ENCODE measurements around the gene FAM185A. TPM values are rescaled to one million over a fixed set of nuclear protein-coding genes. Genes with fewer than 3 reads are reported as not detected.
A peak's percentile ranks its signal among the peaks of the same experiment; 100 is the strongest.
"Not testable (repeated sequence)": the region's sequence is repeated elsewhere in the genome, so short reads cannot be mapped to it uniquely, and the experiment has no call there.

Gene FAM185A
- total RNA-seq = 1 to 10 TPM; 4.4 to 4.5 TPM
- long read RNA-seq, partial matches to known transcripts = 1 of 7 reads
- long read RNA-seq, other reads (novel, unspliced or antisense) = 0 of 7 reads

GRCh38 chr7:102748605-102749444, at the start of gene FAM185A:
Gene FAM185A, plus strand, starts transcription at chr7:102748999. Its CDS starts 209 bp downstream, at chr7:102749208.
- intact Hi-C loops (cut with DNase I) = not testable (repeated sequence)
- ATAC-seq (peak; percentile 99 to 100), DNase-seq (peak; percentile 99)

GRCh38 chr7:102713011-102713690, 35.6 kb upstream of the FAM185A start:
- DNase-seq; ATAC-seq; intact Hi-C loops (cut with DNase I): not testable (repeated sequence)

- ATAC-seq; intact Hi-C loops (cut with DNase I); DNase-seq: not testable (repeated sequence)
Observed at GRCh38 chr7:102713691-102714080, 35.1 kb upstream of the FAM185A start.

DNA sequence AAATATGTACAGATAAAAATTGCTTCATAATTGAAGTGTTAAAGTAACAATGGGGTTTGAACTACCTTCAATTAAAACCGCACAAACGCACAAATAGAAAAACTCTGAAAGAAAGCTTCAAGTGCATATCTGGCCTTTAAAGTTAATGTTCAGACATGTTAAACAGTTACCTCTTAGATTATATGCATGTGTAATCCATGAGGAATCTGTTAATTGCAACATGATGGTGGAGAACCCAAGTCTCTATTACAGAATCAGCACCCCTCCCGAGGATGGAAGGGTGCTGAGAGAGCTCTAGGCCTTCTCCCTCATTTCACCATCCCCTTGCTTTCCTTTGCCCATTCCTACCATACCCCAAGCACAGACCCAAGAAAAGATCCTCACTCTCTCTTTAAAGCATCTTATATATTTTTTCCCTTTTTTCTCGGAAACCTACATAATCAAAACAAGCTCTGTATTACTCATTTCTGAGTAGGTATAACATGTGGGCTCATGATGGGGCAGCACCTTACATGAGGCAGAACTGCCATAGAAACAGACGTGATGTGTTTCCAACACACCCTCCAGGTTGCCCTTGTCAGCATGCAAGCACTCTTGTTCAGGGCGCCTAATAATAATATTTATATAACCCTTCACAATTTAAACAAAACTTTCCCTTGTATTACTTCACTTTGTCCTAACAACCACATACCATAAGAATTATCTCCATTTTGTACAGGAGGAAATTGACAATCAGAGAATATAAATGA, 33.9 kb upstream of the FAM185A start:
- DNase-seq; intact Hi-C loops (cut with DNase I); ATAC-seq: not testable (repeated sequence)

DNA sequence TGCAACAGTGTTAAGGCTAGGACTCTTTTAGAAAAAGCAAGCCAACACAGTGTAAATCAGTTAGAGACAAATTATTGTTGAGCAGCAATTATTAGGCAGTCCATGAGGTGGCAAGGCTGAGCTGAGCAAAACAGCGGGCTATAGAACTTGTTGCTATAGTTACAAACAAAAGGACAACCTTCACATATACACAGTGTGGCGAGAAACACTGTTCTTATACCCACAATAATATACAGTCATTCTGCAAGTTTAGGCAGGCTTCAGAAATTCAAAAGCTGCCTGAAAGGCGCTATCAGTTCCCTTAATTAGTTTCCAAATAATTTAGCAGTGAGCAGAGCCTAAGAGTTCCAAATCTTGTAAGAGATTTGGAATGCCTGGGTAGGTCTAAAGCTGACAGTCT, 33.1 kb upstream of the FAM185A start:
- ATAC-seq; intact Hi-C loops (cut with DNase I); DNase-seq: not testable (repeated sequence)

DNA sequence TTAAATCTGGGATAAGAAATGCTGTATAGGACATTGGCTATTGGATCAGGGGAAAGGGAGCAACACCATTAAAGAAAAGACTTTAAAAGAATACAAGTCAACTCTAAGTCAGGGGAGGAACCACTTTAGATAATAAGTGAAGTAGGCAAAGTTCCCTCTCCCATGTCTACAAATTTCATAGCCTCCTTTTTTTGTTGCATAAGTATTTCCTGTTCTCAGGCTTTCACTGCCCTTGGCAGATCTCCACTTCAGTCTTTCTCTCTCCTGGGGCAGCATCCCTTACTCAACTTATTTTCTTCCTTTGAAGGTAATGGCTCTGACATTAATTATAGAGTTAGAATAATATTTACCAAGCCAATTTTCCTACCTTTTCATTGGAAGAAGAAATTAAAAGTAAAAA, 30.3 kb upstream of the FAM185A start:
- DNase-seq; intact Hi-C loops (cut with DNase I): not testable (repeated sequence)
- ATAC-seq = peak in 1 of 2 donors; percentile 29

DNA sequence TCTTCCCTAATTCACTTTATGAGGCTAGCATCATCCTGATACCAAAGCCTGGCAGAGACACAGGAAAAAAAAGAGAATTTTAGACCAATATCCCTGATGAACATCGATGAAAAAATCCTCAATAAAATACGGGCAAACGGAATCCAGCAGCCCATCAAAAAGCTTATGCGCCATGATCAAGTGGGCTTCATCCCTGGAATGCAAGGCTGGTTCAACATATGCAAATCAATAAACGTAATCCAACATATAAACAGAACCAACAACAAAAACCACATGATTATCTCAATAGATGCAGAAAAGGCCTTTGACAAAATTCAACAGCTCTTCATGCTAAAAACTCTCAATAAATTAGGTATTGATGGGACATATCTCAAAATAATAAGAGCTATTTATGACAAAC, 22.6 kb upstream of the FAM185A start:
- intact Hi-C loops (cut with DNase I); DNase-seq; ATAC-seq: not testable (repeated sequence)

DNA sequence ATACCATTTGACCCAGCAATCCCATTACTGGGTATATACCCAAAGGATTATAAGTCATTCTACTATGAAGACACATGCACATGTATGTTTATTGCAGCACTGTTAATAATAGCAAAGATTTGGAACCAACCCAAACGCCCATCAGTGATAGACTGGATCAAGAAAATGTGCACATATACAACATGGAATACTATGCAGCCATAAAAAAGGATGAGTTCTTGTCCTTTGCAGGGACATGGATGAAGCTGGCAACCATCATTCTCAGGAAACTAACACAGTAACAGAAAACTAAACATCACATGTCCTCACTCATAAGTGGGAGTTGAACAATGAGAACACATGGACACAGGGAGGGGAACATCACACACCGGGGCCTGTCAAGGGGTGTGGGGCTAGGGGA, 19.1 kb upstream of the FAM185A start:
- intact Hi-C loops (cut with DNase I); DNase-seq; ATAC-seq: not testable (repeated sequence)

DNA sequence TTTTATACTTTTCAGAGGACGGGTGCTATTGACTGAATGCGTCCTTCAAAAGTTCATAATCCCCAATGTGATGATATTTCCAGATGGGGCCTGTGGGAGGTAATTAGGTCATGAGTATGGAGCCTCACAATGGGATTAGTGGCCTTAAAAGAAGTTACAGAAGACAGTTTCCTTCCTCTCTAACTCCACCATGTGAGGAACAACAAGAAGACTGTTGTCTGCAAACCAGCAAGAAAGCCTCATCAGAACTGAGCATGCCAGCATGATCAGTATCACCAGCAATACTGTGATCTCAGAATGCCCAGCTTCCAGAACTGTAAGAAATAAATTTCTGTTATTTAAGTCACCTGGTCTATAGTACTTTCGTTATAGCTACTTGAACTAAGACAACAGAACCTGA, 18.4 kb upstream of the FAM185A start:
- DNase-seq; ATAC-seq; intact Hi-C loops (cut with DNase I): not testable (repeated sequence)

GRCh38 chr7:102742002-102742771, 6.6 kb upstream of the FAM185A start:
- peak in 1 of 2 donors; percentile 30 for ATAC-seq
- intact Hi-C loops (cut with DNase I); DNase-seq: not testable (repeated sequence)

GRCh38 chr7:102743861-102744260, 4.9 kb upstream of the FAM185A start:
- ATAC-seq; DNase-seq; intact Hi-C loops (cut with DNase I): not testable (repeated sequence)

DNA sequence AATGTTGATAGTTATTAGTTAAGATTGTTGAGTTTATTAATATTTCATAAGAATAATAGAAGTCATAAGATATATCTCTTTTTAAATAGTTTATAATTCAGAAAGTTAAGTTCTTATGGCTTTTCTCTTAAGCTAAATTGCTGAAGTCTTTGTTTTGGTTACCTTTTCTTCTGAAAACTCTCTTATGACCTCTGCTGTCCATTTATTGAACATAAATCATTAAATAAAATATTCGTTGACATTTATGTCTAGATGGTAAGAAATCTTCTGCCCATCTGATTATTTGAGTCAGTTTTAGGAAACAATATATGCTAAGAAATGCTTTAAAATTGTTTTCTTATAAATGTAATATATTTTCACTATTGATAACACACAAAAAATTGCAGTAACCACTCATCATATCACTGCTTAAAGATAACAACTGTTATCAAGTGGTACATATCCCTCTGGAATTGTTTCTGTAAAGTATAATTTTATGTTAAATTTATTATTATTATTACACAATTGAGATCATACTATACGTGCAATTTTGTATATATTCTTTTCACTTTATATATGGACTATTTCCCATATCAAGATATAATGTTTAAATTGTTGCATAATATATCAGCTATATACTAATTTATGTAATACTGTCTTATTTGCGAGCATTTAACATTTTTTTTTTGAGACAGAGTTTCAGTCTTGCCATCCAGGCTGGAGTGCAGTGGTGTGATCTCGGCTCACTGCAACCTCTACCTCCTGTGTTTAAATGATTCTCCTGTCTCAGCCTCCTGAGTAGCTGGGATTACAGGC, 3.1 kb upstream of the FAM185A start:
- intact Hi-C loops (cut with DNase I); DNase-seq; ATAC-seq: not testable (repeated sequence)

GRCh38 chr7:102749445-102749786, 617 bp downstream of the FAM185A start:
- ATAC-seq = not testable (repeated sequence)

DNA sequence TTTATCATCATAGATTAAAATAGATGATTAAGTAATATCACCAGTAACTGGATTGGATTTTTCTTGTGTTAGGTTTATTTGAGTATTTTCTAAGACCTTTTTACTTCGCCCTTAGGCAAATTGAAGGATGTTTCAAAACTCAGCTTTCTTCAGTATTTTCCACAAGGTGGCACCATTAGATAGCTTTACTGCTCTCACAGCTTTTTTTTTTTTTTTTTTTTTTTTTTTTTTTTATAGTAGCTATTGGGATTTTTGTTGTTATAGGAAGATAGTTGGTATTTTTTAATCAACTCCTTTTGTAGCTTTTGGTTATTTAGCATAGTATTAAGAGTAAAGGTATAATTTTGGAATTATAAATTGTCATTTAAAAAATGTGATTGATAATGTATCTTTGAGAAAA, 9.4 kb downstream of the FAM185A start:
- intact Hi-C loops (cut with DNase I) = loop anchor here in 1 of 2 donors (5.0 kb wide), 1 partner anchor 304 kb away; no protein-coding TSS in a partner anchor
- not testable (repeated sequence) for DNase-seq, ATAC-seq

More at GRCh38 chr7:102749445-102749786, 617 bp downstream of the FAM185A start:
- intact Hi-C loops (cut with DNase I); DNase-seq: not testable (repeated sequence)

- intact Hi-C loops (cut with DNase I) = loop anchor here in 1 of 2 donors (5.0 kb wide), 1 partner anchor 302 kb away; no protein-coding TSS in a partner anchor
- not testable (repeated sequence) for DNase-seq, ATAC-seq
Observed at GRCh38 chr7:102759934-102760333, 11.1 kb downstream of the FAM185A start.

GRCh38 chr7:102761234-102761633, 12.4 kb downstream of the FAM185A start:
- ATAC-seq; intact Hi-C loops (cut with DNase I); DNase-seq: not testable (repeated sequence)

- DNase-seq; intact Hi-C loops (cut with DNase I): not testable (repeated sequence)
- ATAC-seq = peak; percentile 51 to 68
Observed at GRCh38 chr7:102763295-102763905, 14.6 kb downstream of the FAM185A start.

Measured in left cardiac atrium (tissue), 4 donors.